IPS DF 4.7 (cell line): ENCODE results near the gene TTC34.

Experiments used
- DNase-seq: peaks from one replicate; pipeline ENCODE4 v3.0.0-alpha.2; 2013; ENCODE audit warnings: low spot score; ENCODE audit errors: extremely low read depth

TTC34 gene

GRCh38 chr1:2812939-2813653 lies 11.6 kb upstream of the TTC34 start:
- DNase-seq, result no peak

GRCh38 chr1:2812136-2812535 lies 10.6 kb upstream of the TTC34 start:
- DNase-seq, result no peak

- no peak for DNase-seq
These were observed 10.0 kb upstream of the TTC34 start for GRCh38 chr1:2811533-2811918.

- no peak for DNase-seq
These were observed 9.5 kb upstream of the TTC34 start for GRCh38 chr1:2810899-2811532.

GRCh38 chr1:2810281-2810680 lies 8.8 kb upstream of the TTC34 start:
- DNase-seq, result no peak

GRCh38 chr1:2809656-2810055 lies 8.2 kb upstream of the TTC34 start:
- DNase-seq, result no peak

GRCh38 chr1:2808831-2809605 lies 7.5 kb upstream of the TTC34 start:
- no peak for DNase-seq

GRCh38 chr1:2808386-2808705 lies 6.9 kb upstream of the TTC34 start:
- no peak for DNase-seq

GRCh38 chr1:2807678-2808385 lies 6.3 kb upstream of the TTC34 start:
- DNase-seq, result no peak

GRCh38 chr1:2807036-2807435 lies 5.5 kb upstream of the TTC34 start:
- DNase-seq, result no peak

- DNase-seq, result no peak
These were observed 5.1 kb upstream of the TTC34 start for GRCh38 chr1:2806591-2806990.

GRCh38 chr1:2805801-2806430 lies 4.4 kb upstream of the TTC34 start:
- DNase-seq, result no peak

- DNase-seq, result no peak
These were observed 3.3 kb upstream of the TTC34 start for GRCh38 chr1:2804628-2805351.

GRCh38 chr1:2803931-2804627 lies 2.6 kb upstream of the TTC34 start:
- DNase-seq, result no peak

GRCh38 chr1:2803086-2803930 lies 1.8 kb upstream of the TTC34 start:
- no peak for DNase-seq

- DNase-seq, result no peak
These were observed 998 bp upstream of the TTC34 start for GRCh38 chr1:2802421-2802961.

- DNase-seq, result no peak
These were observed 447 bp downstream of the TTC34 start for GRCh38 chr1:2801046-2801445.

- no peak for DNase-seq
These were observed 838 bp downstream of the TTC34 start for GRCh38 chr1:2800664-2801045.
